WTC11 (cell line): ENCODE results near the gene ZNF629. TPM values are rescaled to one million over a fixed set of nuclear protein-coding genes. Genes with fewer than 3 reads are reported as not detected.

ENCODE experiments used
- ATAC-seq: fragments of 200-7000 bp; cut with Tn5 transposase; 2 replicates; pipeline ENCODE4 v1.10.0; 2021; ENCODE audit warnings: mild to moderate bottlenecking, moderate library complexity
- CTCF ChIA-PET: fragments of 300-600 bp; sonication (Branson Sonifier 250); formaldehyde crosslinking; loops from one replicate; lab custom pipeline; 2021; ENCODE audit warnings: antibody characterized with exemption; lab: Charles Lee
- POLR2A ChIA-PET: fragments of 350-600 bp; sonication (Branson Sonifier 250); formaldehyde crosslinking; loops from one replicate; lab custom pipeline; 2021; ENCODE audit warnings: antibody characterized with exemption; lab: Charles Lee
- DNase-seq: peaks from one replicate; pipeline ENCODE4 v3.0.0; 2021; ENCODE audit warnings: low spot score
- H3K27ac Mint-ChIP-seq: 2 replicates; pipeline ENCODE4 v1.8.0; 2021; ENCODE audit warnings: mixed read lengths
- H3K27me3 Mint-ChIP-seq: 2 replicates; pipeline ENCODE4 v1.8.0; 2021; ENCODE audit warnings: low read depth, mild to moderate bottlenecking, moderate library complexity, mixed read lengths
- H3K36me3 Mint-ChIP-seq: 2 replicates; pipeline ENCODE4 v1.8.0; 2021; ENCODE audit warnings: mixed read lengths
- H3K4me1 Mint-ChIP-seq: 2 replicates; pipeline ENCODE4 v1.8.0; 2022; ENCODE audit warnings: mixed read lengths
- H3K4me3 Mint-ChIP-seq: 2 replicates; pipeline ENCODE4 v1.8.0; 2021; ENCODE audit warnings: mild to moderate bottlenecking, moderate library complexity, mixed read lengths
- H3K9me3 Mint-ChIP-seq: 2 replicates; pipeline ENCODE4 v1.8.0; 2021; ENCODE audit warnings: mixed read lengths
- AR ChIP-seq: fragments of 250-450 bp; sonication (Bioruptor Pico); IDR thresholded peaks from 2 replicates; pipeline ENCODE4 v1.9.0; 2021; ENCODE audit warnings: mild to moderate bottlenecking
- CDX4 ChIP-seq: fragments of 250-450 bp; sonication (Bioruptor Pico); IDR thresholded peaks from 2 replicates; pipeline ENCODE4 v1.9.0; 2021; ENCODE audit warnings: moderate library complexity, mild to moderate bottlenecking, inconsistent platforms, borderline replicate concordance
- CREM ChIP-seq: sonication (generic); formaldehyde crosslinking; IDR thresholded peaks from 2 replicates; pipeline ENCODE4 v1.8.1; 2022; ENCODE audit warnings: mild to moderate bottlenecking, missing genetic modification reagents, moderate library complexity
- CTCF ChIP-seq: fragments of 200-600 bp; IDR thresholded peaks from 2 replicates; pipeline ENCODE4 v1.8.0; 2022; ENCODE audit warnings: antibody characterized with exemption
- EMX1 ChIP-seq: fragments of 250-450 bp; sonication (Bioruptor Pico); IDR thresholded peaks from 2 replicates; pipeline ENCODE4 v1.8.0; 2021; ENCODE audit warnings: mild to moderate bottlenecking
- FOXP1 ChIP-seq: sonication (generic); formaldehyde crosslinking; IDR thresholded peaks from 2 replicates; pipeline ENCODE4 v1.8.0; 2022; ENCODE audit warnings: missing genetic modification reagents, mild to moderate bottlenecking, moderate library complexity, borderline replicate concordance
- HMGA2 ChIP-seq: fragments of 250-450 bp; sonication (Bioruptor Pico); IDR thresholded peaks from 2 replicates; pipeline ENCODE4 v1.4.0; 2021; ENCODE audit warnings: mild to moderate bottlenecking, moderate library complexity
- KAT7 ChIP-seq: sonication (generic); formaldehyde crosslinking; IDR thresholded peaks from 2 replicates; pipeline ENCODE4 v1.8.1; 2023; ENCODE audit warnings: missing genetic modification reagents, mild to moderate bottlenecking, borderline replicate concordance
- SOX15 ChIP-seq: fragments of 250-450 bp; sonication (Bioruptor Pico); IDR thresholded peaks from 2 replicates; pipeline ENCODE4 v1.9.0; 2021; ENCODE audit warnings: mild to moderate bottlenecking
- TEAD4 ChIP-seq: sonication (generic); formaldehyde crosslinking; IDR thresholded peaks from 2 replicates; pipeline ENCODE4 v1.8.0; 2022; ENCODE audit warnings: mild to moderate bottlenecking, missing genetic modification reagents
- ZNF138 ChIP-seq: sonication (generic); formaldehyde crosslinking; conservative IDR thresholded peaks from 2 replicates; pipeline ENCODE4 v1.8.1; 2022; ENCODE audit warnings: mild to moderate bottlenecking, moderate library complexity, missing genetic modification reagents
- ZNF263 ChIP-seq: sonication (generic); formaldehyde crosslinking; IDR thresholded peaks from 2 replicates; pipeline ENCODE4 v1.8.1; 2022; ENCODE audit warnings: low read depth, mild to moderate bottlenecking, moderate library complexity, missing genetic modification reagents
- ZNF416 ChIP-seq: fragments of 250-450 bp; sonication (Bioruptor Pico); IDR thresholded peaks from 2 replicates; pipeline ENCODE4 v1.9.0; 2021; ENCODE audit warnings: mild to moderate bottlenecking, inconsistent platforms
- ZNF423 ChIP-seq: fragments of 250-450 bp; sonication (Bioruptor Pico); IDR thresholded peaks from 2 replicates; pipeline ENCODE4 v2.1.2; 2022; ENCODE audit warnings: mild to moderate bottlenecking, moderate library complexity
- ZNF512 ChIP-seq: sonication (generic); formaldehyde crosslinking; IDR thresholded peaks from 2 replicates; pipeline ENCODE4 v1.8.1; 2022; ENCODE audit warnings: missing genetic modification reagents, borderline replicate concordance
- total RNA-seq: library from RNA; stranded (reverse); gene quantifications from 3 replicates; pipeline ENCODE4 v1.2.3, GENCODE V29; 2021
- TF ChIP-seq, protein P1 (sequence below): fragments of 250-450 bp; sonication (Bioruptor Pico); IDR thresholded peaks from 2 replicates; pipeline ENCODE4 v2.1.2; 2022; ENCODE audit warnings: mild to moderate bottlenecking, moderate library complexity
- TF ChIP-seq, protein P2 (sequence below): sonication (generic); formaldehyde crosslinking; conservative IDR thresholded peaks from 2 replicates; pipeline ENCODE4 v1.8.1; 2023; ENCODE audit warnings: mild to moderate bottlenecking, low read depth, missing genetic modification reagents, moderate library complexity
- TF ChIP-seq, protein P3 (sequence below): sonication (generic); formaldehyde crosslinking; conservative IDR thresholded peaks from 2 replicates; pipeline ENCODE4 v1.8.1; 2022; ENCODE audit warnings: mild to moderate bottlenecking, missing genetic modification reagents
- TF ChIP-seq, protein P4 (sequence below): sonication (generic); formaldehyde crosslinking; IDR thresholded peaks from 2 replicates; pipeline ENCODE4 v1.8.1; 2023; ENCODE audit warnings: mild to moderate bottlenecking, missing genetic modification reagents

The ZNF629 gene
- total RNA-seq, 1 experiment from 2014 or later = 20.0 TPM

GRCh38 chr16:30773826-30774225, 13.2 kb downstream of the ZNF629 start:
- Mint-ChIP-seq H3K4me1 (peaks cover 18% of the 10 kb centered on the region), H3K9me3 (no peaks in the 10 kb centered on the region), H3K27me3 (peaks cover 3% of the 10 kb centered on the region), H3K4me3 (no peak overlapping the region), H3K36me3 (peaks cover 39% of the 10 kb centered on the region), H3K27ac (no peak overlapping the region)
- TF ChIP-seq ZNF423 (CRISPR knock-in tag) (no peak), ZNF416 (CRISPR knock-in tag) (no peak), HMGA2 (CRISPR knock-in tag) (no peak), KAT7 (CRISPR knock-in tag) (no peak), CDX4 (CRISPR knock-in tag) (no peak), CTCF (no peak), TEAD4 (CRISPR knock-in tag) (no peak), ZNF512 (no peak)
- TF ChIP-seq, protein P1, sequence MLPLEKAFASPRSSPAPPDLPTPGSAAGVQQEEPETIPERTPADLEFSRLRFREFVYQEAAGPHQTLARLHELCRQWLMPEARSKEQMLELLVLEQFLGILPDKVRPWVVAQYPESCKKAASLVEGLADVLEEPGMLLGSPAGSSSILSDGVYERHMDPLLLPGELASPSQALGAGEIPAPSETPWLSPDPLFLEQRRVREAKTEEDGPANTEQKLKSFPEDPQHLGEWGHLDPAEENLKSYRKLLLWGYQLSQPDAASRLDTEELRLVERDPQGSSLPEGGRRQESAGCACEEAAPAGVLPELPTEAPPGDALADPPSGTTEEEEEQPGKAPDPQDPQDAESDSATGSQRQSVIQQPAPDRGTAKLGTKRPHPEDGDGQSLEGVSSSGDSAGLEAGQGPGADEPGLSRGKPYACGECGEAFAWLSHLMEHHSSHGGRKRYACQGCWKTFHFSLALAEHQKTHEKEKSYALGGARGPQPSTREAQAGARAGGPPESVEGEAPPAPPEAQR (CRISPR knock-in tag) = no peak
- ChIA-PET CTCF (no interaction called here), POLR2A (no interaction called here)
- ATAC-seq (no peak), DNase-seq (no peak)

DNA sequence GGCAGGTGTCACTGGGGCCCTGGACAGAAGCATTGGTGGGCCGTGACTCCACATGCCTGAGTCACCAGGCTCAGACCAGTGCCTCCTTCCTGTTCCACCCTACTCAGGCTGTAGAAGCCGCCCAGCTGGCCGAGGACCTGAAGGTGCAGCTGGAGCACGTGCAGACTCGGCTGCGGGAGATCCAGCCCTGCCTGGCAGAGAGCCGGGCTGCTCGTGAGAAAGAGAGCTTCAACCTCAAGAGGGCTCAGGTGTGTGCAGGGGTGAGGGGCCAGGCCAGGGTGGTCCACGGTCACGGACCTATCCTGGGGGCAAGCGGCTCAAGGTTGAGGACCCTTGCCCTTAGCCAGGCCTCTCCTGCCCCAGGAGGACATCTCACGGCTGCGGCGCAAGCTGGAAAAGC, 15.3 kb downstream of the ZNF629 start:
- Mint-ChIP-seq H3K36me3 (peaks cover 60% of the 10 kb centered on the region), H3K27me3 (peaks cover 3% of the 10 kb centered on the region; the same call in 1 of the 2 replicates), H3K4me3 (no peak overlapping the region), H3K4me1 (peaks cover 3% of the 10 kb centered on the region), H3K9me3 (no peaks in the 10 kb centered on the region), H3K27ac (no peak overlapping the region)
- POLR2A ChIA-PET = no interaction called here
- CTCF ChIA-PET = no interaction called here
- TF ChIP-seq, protein P2, sequence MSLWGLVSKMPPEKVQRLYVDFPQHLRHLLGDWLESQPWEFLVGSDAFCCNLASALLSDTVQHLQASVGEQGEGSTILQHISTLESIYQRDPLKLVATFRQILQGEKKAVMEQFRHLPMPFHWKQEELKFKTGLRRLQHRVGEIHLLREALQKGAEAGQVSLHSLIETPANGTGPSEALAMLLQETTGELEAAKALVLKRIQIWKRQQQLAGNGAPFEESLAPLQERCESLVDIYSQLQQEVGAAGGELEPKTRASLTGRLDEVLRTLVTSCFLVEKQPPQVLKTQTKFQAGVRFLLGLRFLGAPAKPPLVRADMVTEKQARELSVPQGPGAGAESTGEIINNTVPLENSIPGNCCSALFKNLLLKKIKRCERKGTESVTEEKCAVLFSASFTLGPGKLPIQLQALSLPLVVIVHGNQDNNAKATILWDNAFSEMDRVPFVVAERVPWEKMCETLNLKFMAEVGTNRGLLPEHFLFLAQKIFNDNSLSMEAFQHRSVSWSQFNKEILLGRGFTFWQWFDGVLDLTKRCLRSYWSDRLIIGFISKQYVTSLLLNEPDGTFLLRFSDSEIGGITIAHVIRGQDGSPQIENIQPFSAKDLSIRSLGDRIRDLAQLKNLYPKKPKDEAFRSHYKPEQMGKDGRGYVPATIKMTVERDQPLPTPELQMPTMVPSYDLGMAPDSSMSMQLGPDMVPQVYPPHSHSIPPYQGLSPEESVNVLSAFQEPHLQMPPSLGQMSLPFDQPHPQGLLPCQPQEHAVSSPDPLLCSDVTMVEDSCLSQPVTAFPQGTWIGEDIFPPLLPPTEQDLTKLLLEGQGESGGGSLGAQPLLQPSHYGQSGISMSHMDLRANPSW = no peak
- TF ChIP-seq AR (CRISPR knock-in tag) (no peak), CREM (CRISPR knock-in tag) (no peak), HMGA2 (CRISPR knock-in tag) (no peak), ZNF416 (CRISPR knock-in tag) (no peak), FOXP1 (CRISPR knock-in tag) (no peak), ZNF263 (CRISPR knock-in tag) (no peak), ZNF138 (CRISPR knock-in tag) (no peak), EMX1 (CRISPR knock-in tag) (no peak), SOX15 (CRISPR knock-in tag) (no peak)
- TF ChIP-seq, protein P3, sequence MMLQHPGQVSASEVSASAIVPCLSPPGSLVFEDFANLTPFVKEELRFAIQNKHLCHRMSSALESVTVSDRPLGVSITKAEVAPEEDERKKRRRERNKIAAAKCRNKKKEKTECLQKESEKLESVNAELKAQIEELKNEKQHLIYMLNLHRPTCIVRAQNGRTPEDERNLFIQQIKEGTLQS (CRISPR knock-in tag) = no peak
- TF ChIP-seq, protein P4, sequence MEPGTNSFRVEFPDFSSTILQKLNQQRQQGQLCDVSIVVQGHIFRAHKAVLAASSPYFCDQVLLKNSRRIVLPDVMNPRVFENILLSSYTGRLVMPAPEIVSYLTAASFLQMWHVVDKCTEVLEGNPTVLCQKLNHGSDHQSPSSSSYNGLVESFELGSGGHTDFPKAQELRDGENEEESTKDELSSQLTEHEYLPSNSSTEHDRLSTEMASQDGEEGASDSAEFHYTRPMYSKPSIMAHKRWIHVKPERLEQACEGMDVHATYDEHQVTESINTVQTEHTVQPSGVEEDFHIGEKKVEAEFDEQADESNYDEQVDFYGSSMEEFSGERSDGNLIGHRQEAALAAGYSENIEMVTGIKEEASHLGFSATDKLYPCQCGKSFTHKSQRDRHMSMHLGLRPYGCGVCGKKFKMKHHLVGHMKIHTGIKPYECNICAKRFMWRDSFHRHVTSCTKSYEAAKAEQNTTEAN (CRISPR knock-in tag) = no peak
- no peak for ATAC-seq
- no peak for DNase-seq
